Glomerular visceral epithelial cell (primary cell): ENCODE data around the gene MTMR4.
"Not testable (repeated sequence)": the region's sequence is repeated elsewhere in the genome, so short reads cannot be mapped to it uniquely, and the experiment has no call there.

ENCODE experiments used
- DNase-seq: peaks from one replicate; pipeline ENCODE4 v3.0.0-alpha.2; 2016; ENCODE audit errors: extremely low spot score

The MTMR4 gene

GRCh38 chr17:58492238-58493121, 22.0 kb downstream of the MTMR4 start:
- DNase-seq = no peak

DNA sequence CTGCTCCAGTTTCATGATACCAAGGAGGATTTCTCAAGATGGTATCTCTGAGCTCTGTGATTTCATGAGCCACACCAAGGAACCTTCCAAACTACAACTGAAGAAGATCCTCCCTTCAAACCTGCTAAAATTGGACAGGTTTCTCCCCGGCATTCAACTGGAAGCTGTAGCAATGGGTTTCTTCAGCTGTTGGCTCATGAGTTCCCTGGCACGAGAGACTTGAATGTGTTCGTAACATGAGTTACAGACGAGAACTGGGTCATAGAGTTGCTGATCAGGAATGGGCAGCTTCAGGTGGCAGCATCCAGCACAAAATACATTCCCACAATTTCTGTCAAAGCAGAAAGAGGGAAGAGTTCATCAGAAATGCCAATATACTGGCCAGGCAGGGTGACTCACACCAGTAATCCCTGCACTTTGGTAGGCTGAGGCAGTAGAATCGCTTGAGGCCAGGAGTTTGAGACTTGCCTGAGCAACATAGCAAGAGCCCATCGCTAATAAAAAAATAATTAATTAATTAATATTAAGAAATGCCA, 22.9 kb downstream of the MTMR4 start:
- no peak for DNase-seq

DNA sequence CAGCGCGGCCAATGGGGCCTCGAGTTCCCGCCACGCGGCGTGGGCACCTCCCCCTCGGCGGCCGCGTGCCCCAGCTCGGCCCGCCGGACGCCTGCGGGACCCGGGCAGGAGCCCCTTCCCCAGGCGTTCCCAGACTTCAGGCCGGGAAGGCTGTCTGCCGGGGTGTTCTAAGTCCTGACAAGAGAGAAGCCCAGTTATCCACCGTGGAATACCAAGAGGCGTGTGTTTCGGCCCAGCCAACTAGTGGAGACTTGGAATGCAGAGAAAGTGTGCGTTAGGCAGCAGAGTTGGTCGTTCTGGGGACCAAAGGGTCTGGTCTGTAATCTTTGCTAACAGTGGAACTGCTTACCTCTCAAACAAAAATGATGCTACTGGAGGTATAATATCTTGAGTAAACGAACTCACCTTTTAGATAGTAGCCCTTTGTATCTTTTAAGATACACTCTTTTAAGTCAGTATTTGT, 26.0 kb downstream of the MTMR4 start:
- DNase-seq = no peak

DNA sequence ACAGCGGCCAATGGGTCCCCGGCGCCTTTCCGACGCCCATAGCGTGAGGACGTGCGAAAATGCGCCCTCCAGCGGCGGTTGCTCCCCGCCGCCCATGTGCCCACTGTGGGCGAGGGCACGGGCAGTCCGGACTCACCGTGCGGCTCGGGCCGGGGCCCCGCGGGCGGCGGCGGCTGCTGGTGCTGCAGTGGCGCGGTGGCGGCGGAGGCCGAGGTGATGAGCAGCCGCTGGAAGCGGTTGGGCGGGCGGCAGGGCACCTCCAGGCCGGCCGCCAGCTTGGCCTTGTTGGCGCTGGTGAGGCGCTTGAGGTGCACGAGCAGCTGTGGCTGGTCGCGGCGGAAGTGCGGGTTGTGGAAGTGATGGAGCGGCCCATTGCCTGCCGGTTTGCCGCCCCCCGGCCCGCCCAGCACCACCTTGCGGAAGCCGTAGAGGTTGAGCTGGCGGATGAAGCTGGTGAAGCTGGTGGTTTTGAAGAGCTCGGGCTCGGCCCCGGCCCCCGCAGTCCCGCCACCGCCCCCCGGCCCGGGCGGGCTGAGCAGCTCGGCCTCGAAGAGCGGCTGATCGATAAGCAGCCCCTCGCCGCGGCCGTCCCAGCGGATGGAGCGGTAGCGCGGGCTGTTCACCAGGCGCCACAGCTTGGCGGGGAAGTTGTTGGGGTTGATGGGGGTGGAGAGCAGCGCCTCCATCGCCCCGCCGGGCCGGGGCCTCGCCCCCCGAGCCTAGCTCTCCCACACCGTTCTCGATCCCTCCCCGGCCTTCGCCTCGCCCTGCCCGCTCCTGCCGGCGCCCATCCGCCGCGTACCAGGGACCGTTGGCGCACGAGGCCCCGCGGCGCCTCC, 26.6 kb downstream of the MTMR4 start, which contains the start of gene HSF5:
Gene HSF5 (minus strand): TSS at position 820 of the 839 bp plus-strand sequence. CDS start 134 bp downstream, at position 686.
- DNase-seq = no peak

DNA sequence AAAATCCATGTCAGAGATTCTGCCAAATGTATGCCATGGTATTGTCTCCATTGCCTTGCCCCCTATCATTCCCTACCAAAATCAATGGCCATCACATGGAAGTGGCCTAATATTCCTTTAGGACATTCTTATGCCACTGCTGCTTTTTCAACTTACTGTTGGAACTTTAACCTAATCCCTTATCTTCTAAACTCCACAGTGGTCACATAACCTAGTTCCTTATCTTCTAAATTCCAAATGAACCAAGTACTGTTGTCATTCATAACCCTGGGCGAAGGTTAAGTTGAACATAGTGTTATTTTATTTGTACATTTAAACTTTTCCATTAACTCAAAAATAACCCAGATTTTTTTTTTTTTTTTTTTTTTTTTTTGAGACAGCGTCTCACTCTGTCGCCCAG, 29.8 kb downstream of the MTMR4 start:
- DNase-seq = no peak

GRCh38 chr17:58481798-58482197, 32.6 kb downstream of the MTMR4 start:
- DNase-seq = not testable (repeated sequence)

DNA sequence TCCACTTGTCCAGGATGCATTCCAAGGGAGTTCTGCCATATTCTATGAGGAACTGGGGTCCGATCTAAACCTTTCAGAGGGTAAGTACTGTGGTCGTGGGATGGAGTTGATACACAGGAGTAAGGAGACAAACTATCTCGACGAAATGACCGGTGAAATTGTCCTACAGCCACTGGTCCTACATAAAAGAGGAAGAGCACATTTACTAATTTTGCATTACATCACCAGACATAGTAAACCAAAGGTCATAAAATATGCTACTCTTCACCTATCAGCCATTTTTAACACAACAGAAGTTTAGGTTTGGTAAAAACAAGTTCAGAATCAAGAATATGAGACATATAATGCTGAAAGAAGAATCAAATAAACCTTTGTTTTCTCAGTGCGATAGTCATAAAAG, 34.3 kb downstream of the MTMR4 start:
- no peak for DNase-seq

DNA sequence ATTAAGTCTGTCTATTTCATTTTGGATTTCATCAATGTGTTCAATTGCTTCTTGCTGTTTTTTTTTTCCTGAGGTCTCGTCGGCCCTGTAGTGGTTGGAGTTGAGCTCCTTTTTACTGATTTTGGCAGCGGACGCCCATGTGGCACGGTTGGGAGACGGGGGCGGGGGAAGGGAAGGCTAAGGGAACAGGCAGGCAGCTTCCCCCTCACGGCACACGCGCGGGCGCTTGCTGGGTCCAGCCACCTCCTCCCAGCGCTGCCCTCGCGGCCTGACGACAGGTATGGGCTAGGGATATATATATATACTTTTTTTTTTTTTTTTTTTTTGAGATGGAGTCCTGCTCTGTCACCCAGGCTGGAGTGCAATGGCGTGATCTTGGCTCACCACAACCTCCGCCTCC, 37.6 kb downstream of the MTMR4 start:
- DNase-seq = no peak

DNA sequence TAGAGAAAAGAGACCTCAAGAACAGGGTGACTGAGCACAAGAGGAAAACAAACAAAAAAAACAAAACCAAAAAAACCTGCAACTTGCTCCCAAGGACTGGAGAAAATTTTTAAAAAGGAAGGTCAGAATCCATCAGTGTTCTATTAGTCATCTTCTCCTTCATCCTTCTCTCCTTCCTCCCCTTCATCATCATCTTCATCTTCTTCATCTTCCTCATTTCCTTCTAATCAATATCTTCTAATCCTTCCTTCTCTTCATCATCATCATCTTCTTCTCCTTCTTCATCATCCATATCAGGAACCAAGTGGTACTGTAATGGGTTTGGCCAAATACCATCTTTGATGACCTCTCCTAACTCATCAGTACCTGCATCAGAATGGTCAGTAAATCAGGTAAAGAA, 38.5 kb downstream of the MTMR4 start:
- no peak for DNase-seq

DNA sequence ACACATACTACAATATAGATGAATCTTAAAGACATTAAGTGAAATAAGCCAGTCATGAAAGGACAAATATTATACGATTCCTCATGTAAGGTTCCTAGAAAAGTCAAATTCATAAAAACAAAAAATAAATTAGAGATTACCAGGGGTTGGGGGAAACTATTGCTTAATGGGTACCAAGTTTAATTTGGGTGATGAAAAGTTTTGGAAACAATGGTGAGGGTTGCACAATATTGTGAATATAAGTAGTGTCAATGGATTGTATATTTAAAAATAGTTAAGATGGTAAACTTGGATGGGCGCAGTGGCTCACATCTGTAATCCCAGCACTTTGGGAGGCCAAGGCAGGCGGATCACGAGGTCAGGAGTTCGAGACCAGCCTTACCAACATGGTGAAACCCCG, 44.1 kb downstream of the MTMR4 start:
- no peak for DNase-seq

GRCh38 chr17:58468944-58469343, 45.5 kb downstream of the MTMR4 start:
- DNase-seq = no peak

- DNase-seq = no peak
These were observed 58.9 kb downstream of the MTMR4 start for GRCh38 chr17:58455491-58455890.

DNA sequence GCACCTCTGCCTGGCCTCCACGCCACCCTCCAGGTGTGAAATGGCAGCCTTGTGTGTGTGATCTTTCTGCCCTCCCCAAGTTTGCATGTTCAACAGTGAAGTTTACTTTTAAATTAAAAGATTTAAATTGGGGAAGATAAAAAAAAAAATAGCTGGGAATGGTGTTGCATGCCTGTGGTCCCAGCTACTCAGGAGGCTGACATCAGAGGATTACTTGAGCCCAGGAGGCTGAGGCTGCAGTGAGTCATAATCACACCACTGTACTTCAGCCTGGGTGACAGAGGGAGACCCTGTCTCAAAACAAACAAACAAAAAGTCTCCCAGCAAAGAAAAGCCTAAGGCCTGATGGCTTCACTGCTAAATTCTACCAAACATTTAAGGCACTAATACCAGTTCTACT, 61.7 kb downstream of the MTMR4 start:
- no peak for DNase-seq

- peak; percentile 81 for DNase-seq
These were observed 67.1 kb downstream of the MTMR4 start for GRCh38 chr17:58447039-58447975.

- DNase-seq = no peak
These were observed 68.4 kb downstream of the MTMR4 start for GRCh38 chr17:58446086-58446485.
